Activated naive CD8-positive, alpha-beta T cell treated with anti-CD3 and anti-CD28 coated beads for 36 hours (primary cell): ENCODE measurements around the gene ATAD1. TPM values are rescaled to one million over a fixed set of nuclear protein-coding genes. Genes with fewer than 3 reads are reported as not detected.

Experiments used
- DNase-seq: peaks from one replicate; pipeline ENCODE4 v3.0.0; 2021
- H3K27ac Mint-ChIP-seq: one replicate; pipeline ENCODE4 v1.8.0; 2022; ENCODE audit warnings: mild to moderate bottlenecking, moderate library complexity, mixed read lengths
- H3K27me3 Mint-ChIP-seq: one replicate; pipeline ENCODE4 v1.8.0; 2022; ENCODE audit warnings: mild to moderate bottlenecking, mixed read lengths
- H3K36me3 Mint-ChIP-seq: one replicate; pipeline ENCODE4 v1.8.0; 2021; ENCODE audit warnings: mild to moderate bottlenecking, mixed read lengths
- H3K4me1 Mint-ChIP-seq: one replicate; pipeline ENCODE4 v1.8.0; 2021; ENCODE audit warnings: mixed read lengths
- H3K4me3 Mint-ChIP-seq: one replicate; pipeline ENCODE4 v1.8.0; 2022; ENCODE audit warnings: mild to moderate bottlenecking, moderate library complexity, mixed read lengths
- H3K9me3 Mint-ChIP-seq: one replicate; pipeline ENCODE4 v1.8.0; 2022; ENCODE audit warnings: mixed read lengths
- total RNA-seq, 2 experiments: library from RNA; stranded (reverse); gene quantifications; one replicate each; pipeline ENCODE4 v1.2.3, GENCODE V29; 2021

ATAD1 gene
- total RNA-seq, 2 experiments from 2014 or later = 49.2 to 49.6 TPM

DNA sequence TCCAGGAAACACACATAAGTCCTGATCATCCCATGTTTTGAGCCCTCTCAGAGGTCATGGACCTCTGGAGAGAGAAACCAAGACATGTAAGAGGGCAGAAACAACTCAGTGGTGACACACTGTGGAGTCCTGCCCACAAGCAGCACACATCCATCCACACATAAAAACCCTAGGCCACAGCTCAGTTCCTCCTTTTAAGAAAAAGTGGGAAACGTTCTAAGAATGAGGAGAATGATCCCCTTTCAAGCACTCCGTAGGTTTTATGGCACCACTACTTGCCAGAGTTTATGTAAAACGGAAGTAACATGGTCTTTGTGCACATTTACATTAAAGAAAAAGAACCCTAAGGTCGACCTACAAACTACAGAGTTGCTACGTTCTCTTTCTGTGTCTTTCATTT, 19.9 kb downstream of the ATAD1 start:
- Mint-ChIP-seq H3K36me3 (peaks cover 57% of the 10 kb centered on the region), H3K4me3 (no peak overlapping the region), H3K4me1 (peaks cover 52% of the 10 kb centered on the region), H3K9me3 (peaks cover 8% of the 10 kb centered on the region), H3K27ac (no peak overlapping the region), H3K27me3 (no peaks in the 10 kb centered on the region)
- no peak for DNase-seq

DNA sequence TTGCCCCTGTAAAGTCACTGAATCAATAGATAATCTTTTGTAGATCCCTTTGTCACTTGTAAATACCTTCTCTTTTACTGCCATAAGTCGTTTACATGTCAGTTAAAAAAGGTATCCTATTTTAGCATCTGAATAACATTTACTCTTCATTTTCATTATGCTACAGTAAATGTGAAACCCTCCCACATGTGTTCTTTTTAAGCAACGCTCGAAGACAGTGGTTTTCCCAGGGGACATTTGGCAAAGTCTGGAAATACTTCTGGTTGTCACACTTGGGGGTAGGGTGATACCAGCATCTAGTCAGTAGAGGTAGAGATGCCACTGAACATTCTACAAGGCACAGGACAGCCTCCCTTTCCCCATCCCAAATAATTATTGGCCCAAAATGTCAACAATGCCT, 23.7 kb downstream of the ATAD1 start:
- H3K27me3 Mint-ChIP-seq = no peaks in the 10 kb centered on the region
- H3K9me3 Mint-ChIP-seq = peaks cover 1% of the 10 kb centered on the region
- peaks cover 33% of the 10 kb centered on the region for H3K36me3 Mint-ChIP-seq
- DNase-seq = no peak
- H3K4me3 Mint-ChIP-seq = no peak overlapping the region
- no peak overlapping the region for H3K27ac Mint-ChIP-seq
- peaks cover 49% of the 10 kb centered on the region for H3K4me1 Mint-ChIP-seq

DNA sequence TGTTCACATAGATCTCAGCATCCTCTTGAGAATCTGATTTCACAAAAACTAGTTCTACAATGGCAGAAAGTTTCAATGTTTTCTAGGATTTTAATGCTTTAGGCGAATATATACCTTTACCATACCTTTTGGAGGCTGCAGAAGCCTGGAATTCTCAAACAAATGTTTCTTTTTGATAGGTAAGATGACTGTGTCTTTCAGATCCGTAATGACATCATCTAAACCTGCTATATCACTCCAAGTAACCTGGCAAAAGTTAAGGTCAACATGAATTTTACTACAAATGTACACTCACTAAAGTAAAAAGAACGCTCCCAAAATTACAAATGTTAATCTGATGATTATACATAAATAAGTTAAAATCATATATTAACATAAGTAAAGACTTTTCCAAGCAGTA, 27.8 kb downstream of the ATAD1 start:
- H3K9me3 Mint-ChIP-seq = no peaks in the 10 kb centered on the region
- H3K4me3 Mint-ChIP-seq = no peak overlapping the region
- H3K36me3 Mint-ChIP-seq = peaks cover 20% of the 10 kb centered on the region
- H3K4me1 Mint-ChIP-seq = peaks cover 26% of the 10 kb centered on the region
- no peak overlapping the region for H3K27ac Mint-ChIP-seq
- no peak for DNase-seq
- no peaks in the 10 kb centered on the region for H3K27me3 Mint-ChIP-seq

DNA sequence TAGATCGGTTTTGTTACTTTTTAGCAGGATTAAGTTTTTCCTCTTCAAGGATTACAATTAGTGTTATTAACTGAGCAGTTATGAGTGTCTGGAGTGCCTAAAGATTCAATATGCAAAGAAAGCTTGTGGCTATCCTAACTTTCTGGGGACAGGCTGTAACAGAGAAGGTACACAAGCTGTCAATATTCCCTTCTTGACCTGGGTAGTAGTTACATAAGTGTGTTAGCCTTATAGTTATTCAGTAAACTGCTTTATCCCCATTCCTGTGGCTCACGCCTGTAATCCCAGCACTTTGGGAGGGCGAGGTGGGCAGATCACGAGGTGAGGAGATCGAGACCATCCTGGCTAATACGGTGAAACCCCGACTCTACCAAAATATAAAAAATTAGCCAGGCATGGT, 31.6 kb downstream of the ATAD1 start:
- no peaks in the 10 kb centered on the region for H3K27me3 Mint-ChIP-seq
- no peaks in the 10 kb centered on the region for H3K9me3 Mint-ChIP-seq
- no peak overlapping the region for H3K27ac Mint-ChIP-seq
- H3K4me3 Mint-ChIP-seq = no peak overlapping the region
- H3K4me1 Mint-ChIP-seq = peaks cover 4% of the 10 kb centered on the region
- no peak for DNase-seq
- H3K36me3 Mint-ChIP-seq = peaks cover 35% of the 10 kb centered on the region

DNA sequence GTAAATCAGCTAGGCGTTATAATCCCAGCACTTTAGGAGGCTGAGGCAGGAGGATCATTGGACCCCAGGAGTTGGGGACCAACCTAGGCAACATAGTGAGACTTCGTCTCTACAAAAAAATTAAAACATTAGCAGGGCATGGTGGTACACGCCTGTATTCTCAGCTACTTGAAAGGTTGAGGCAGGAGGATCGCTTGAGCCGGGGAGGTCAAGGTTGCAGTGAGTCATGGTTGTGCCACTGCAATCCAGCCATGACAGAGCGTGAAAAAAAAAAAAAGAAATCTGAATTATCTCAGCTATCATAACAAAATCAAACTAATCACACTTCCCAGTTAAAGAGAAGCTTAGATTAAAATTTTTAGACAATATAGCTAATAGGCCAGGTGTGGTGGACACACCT, 35.3 kb downstream of the ATAD1 start:
- Mint-ChIP-seq H3K27ac (peak overlapping the region; percentile 57), H3K4me3 (no peak overlapping the region), H3K9me3 (no peaks in the 10 kb centered on the region), H3K4me1 (peaks cover 4% of the 10 kb centered on the region), H3K36me3 (peaks cover 37% of the 10 kb centered on the region), H3K27me3 (no peaks in the 10 kb centered on the region)
- DNase-seq = no peak

DNA sequence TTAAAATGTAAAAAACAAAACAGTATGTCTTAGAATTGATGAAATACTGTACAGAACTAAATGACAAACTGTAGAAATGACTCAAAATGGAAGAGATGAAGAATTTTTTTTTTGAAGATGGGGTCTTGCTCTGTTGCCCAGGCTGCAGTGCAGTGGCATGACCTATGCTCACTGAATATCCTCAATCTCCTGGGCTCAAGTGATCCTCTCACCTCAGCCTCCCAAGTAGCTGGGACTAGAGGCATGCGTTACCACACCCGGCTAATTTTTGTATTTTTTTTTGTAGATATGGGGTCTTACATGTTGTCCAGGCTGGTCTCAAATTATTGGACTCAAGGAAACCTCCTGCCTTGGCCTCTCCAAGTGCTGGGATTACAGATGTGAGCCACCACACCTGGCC, 36.5 kb downstream of the ATAD1 start:
- no peaks in the 10 kb centered on the region for H3K27me3 Mint-ChIP-seq
- no peak overlapping the region for H3K27ac Mint-ChIP-seq

DNA sequence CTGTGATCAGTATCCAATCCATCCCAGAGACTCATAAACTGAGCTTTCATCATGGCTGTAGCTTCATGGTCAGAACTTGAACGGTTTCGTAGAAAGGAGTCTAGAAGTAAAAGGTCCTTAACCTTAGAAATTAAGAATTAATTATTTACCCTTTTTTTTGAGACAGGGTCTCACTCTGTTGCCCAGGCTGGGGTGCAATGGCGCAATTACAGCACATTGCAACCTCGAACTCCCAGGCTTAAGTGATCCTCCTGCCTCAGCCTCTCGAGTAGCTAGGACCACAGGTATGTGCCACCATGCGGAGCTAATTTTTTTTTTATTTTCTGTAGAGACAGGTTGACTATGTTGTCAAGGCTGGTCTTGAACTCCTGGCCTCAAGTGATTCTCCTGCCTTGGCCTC, 41.7 kb downstream of the ATAD1 start:
- Mint-ChIP-seq H3K4me1 (peaks cover 6% of the 10 kb centered on the region), H3K27ac (no peak overlapping the region), H3K4me3 (no peak overlapping the region), H3K36me3 (peaks cover 28% of the 10 kb centered on the region), H3K9me3 (no peaks in the 10 kb centered on the region), H3K27me3 (no peaks in the 10 kb centered on the region)
- no peak for DNase-seq

More for the DNA sequence above, 36.5 kb downstream of the ATAD1 start:
- DNase-seq = no peak
- Mint-ChIP-seq H3K9me3 (no peaks in the 10 kb centered on the region), H3K36me3 (peaks cover 37% of the 10 kb centered on the region), H3K4me1 (peaks cover 7% of the 10 kb centered on the region), H3K4me3 (no peak overlapping the region)

DNA sequence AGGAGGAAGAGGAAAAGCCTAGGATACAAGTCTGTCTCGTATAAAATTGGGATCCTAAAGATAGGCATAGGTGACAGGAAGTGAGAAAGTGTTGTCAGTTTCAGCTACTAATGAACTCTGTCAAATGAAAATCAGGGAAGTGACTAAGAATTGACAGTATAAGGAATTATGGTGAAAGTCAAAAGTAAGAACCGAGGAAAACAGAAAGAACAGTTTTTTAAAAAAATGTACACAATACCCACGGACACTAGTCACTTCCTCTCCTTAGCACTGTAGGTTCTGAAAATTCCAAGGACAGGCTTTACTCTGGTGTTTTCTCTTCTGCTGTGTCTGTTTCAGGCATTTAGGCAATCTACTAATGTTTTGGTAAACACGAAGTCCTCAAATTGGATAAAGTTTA, 42.3 kb downstream of the ATAD1 start:
- no peak for DNase-seq
- Mint-ChIP-seq H3K27me3 (no peaks in the 10 kb centered on the region), H3K36me3 (peaks cover 23% of the 10 kb centered on the region), H3K4me1 (peaks cover 6% of the 10 kb centered on the region), H3K4me3 (no peak overlapping the region), H3K27ac (peak overlapping the region; percentile 57), H3K9me3 (no peaks in the 10 kb centered on the region)

DNA sequence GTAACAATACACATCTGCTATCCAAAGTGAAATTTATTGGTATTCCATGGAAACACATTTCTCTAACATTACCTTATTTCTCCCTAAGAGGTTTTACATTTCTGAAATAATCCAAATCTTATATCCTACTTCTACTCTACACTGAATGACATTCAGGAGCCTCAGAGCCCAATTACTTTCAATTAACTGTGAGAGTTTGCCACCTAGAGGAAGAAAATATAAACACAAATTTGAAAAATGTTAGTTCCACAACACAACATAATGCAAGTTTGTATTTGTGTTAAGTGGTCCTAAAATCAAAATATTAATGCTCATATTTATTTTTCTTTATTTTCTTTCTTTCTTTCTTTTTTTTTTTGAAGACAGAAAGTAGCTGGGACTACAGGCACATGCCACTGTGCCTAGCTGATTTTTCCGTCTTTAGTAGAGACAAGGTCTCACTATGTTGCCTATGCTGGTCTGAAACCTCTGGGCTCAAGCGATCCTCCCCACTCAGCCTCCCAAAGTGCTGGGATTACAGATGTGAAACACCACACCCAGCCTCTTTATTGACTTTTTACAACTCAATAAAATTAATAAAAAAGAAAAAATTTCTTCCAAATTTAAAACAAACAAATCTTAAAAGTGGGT, 46.0 kb downstream of the ATAD1 start:
- Mint-ChIP-seq H3K4me1 (peaks cover 5% of the 10 kb centered on the region), H3K36me3 (peaks cover 29% of the 10 kb centered on the region), H3K9me3 (no peaks in the 10 kb centered on the region), H3K27ac (no peak overlapping the region), H3K4me3 (no peak overlapping the region), H3K27me3 (no peaks in the 10 kb centered on the region)
- no peak for DNase-seq

DNA sequence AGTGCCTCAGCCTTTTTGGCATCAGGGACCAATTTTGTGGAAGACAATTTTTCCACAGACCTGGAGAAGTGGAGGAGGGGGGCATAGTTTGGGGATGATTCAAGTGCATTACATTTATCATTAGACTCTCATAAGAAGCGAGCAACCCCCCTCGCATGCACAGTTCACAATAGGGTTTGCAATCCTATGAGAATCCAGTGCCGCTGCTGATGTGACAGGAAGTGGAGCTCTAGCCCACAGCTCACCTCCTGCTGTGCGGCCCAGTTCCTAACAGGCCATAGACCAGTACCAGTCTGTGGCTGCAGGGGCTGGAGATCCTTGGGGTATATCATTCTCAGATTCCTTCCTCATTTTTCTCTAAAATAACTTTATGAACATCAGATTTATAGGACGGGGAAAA, 50.8 kb downstream of the ATAD1 start:
- Mint-ChIP-seq H3K4me3 (no peak overlapping the region), H3K27me3 (no peaks in the 10 kb centered on the region), H3K9me3 (no peaks in the 10 kb centered on the region), H3K36me3 (peaks cover 30% of the 10 kb centered on the region), H3K4me1 (peaks cover 3% of the 10 kb centered on the region), H3K27ac (no peak overlapping the region)
- no peak for DNase-seq

DNA sequence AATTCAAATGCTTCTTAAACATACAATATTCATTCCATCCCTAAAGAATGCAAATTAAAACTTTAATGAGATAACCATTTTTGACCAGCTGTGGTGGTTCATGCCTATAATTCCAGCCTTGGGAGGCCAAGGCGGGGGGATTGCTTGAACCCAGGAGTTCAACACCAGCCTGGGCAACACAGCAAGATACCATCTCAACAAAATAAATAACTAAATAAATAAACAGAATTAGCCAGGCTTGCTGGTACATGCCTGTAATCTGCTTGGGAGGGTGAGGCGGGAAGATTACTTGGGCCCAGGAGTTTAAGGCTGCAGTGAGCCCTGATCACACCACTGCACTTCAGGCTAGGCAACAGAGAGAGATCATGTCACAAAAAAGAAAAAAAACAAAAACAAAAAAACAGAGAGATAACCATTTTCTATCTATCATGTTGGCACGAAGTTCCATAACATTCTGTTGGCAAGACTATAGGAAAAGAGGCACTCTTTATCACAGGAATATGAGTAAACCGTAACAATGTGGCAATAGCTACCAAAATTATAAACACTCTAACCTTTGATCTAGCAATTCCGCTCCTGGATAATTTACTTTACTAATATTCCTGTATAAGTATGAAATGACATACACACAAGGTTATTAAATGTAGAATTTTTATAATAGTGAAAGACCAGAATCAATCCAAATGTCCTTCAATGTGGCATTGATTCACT, 52.2 kb downstream of the ATAD1 start:
- Mint-ChIP-seq H3K4me1 (peaks cover 13% of the 10 kb centered on the region), H3K36me3 (peaks cover 36% of the 10 kb centered on the region), H3K27ac (no peak overlapping the region), H3K9me3 (no peaks in the 10 kb centered on the region), H3K4me3 (no peak overlapping the region), H3K27me3 (no peaks in the 10 kb centered on the region)
- no peak for DNase-seq

DNA sequence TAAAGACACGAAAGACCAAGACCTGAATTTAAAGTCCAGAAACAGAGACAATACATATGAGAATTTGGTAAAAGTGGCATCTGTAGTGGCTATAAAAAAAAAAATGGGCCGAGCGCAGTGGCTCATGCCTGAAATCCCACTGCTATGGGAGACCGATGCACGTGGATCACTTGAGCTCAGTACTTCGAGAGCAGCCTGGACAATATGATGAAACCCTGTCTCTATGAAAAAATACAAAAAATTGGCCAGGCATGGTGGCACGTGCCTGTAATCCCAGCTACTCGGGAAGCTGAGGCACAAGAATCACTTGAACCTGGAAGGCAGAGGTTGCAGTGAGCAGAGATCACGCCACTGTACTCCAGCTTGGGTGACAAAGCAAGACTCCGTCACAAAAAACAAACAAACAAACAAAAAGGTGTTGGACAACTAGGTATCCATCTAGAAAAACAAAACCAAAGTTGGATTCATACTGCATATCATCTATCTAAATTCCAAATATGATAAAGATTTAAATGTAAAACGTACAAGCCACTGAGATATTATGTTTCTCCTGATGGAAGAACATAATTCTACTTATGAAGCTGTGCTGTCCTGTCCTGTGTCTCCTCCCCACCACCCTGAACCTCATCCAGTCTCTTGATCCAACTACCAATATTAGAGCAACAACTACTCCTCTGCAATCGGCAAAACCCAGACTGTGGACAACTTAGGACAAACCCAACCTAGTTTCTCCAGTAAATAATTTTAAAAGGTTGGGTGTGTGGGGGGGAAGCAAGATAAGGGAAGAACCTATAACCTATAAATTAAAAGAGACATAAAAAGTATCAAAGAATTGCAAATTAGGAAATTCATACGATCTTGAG, 53.7 kb downstream of the ATAD1 start:
- H3K27ac Mint-ChIP-seq = no peak overlapping the region
- no peak for DNase-seq
- peaks cover 35% of the 10 kb centered on the region for H3K36me3 Mint-ChIP-seq
- H3K4me1 Mint-ChIP-seq = peaks cover 18% of the 10 kb centered on the region
- no peak overlapping the region for H3K4me3 Mint-ChIP-seq
- no peaks in the 10 kb centered on the region for H3K9me3 Mint-ChIP-seq
- H3K27me3 Mint-ChIP-seq = no peaks in the 10 kb centered on the region

DNA sequence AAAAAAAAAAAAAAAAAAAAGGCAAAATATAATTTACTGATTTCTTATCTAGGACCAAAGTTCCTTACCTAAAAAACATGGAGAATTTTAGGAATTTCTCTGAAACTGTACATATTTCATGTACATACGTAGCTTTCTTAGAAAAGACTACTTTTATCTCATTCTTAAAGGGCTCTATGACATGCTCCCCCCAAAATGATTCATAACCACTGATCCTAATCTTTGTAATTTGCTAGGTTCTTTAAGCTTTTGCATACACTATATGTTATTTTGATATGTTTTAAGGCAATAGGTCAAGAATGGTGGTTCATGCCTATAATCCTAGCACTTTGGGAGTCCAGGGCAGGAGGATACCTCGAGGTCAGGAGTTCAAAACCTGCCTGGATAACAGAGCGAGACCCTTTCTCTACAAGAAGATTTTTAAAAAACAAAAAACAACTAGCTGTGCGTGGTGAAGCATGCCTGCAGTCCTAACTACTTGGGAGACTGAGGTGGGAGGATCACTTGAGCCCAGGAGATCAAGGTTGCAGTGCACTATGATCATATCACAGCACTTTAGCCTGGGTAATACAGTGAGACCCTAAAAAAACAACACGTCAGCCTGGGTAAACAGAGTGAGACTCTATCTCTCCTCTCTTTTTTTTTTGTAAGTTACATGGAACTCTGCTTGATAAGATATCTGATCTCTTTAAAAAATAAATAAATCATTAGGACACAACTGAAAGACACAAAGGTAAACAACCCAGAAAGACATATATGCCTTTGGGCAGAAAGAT, 54.8 kb downstream of the ATAD1 start:
- no peak for DNase-seq
- peaks cover 32% of the 10 kb centered on the region for H3K36me3 Mint-ChIP-seq
- H3K9me3 Mint-ChIP-seq = no peaks in the 10 kb centered on the region
- H3K4me3 Mint-ChIP-seq = no peak overlapping the region
- peaks cover 20% of the 10 kb centered on the region for H3K4me1 Mint-ChIP-seq
- H3K27me3 Mint-ChIP-seq = no peaks in the 10 kb centered on the region
- no peak overlapping the region for H3K27ac Mint-ChIP-seq

DNA sequence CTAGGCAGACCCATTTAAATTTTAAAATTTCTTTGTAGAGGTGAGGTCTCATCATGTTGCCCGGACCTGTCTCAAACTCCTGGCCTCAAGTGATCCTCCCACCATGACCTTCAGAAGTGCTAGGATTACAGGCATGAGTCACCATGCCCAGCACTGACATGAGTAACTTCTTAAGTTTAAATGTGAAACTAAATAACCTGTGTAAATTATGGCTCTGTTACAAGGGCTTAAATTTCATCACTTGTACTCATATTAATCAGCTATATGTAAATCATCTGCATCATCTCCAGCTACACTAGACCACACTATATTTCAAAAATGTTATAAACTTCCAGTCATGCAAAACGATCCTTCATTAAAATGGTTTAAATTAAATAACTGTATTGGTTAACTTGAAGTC, 56.1 kb downstream of the ATAD1 start:
- Mint-ChIP-seq H3K9me3 (no peaks in the 10 kb centered on the region), H3K36me3 (peaks cover 24% of the 10 kb centered on the region), H3K27ac (peak overlapping the region; percentile 86), H3K27me3 (no peaks in the 10 kb centered on the region), H3K4me3 (no peak overlapping the region), H3K4me1 (peaks cover 20% of the 10 kb centered on the region)
- peak; percentile 61 for DNase-seq

DNA sequence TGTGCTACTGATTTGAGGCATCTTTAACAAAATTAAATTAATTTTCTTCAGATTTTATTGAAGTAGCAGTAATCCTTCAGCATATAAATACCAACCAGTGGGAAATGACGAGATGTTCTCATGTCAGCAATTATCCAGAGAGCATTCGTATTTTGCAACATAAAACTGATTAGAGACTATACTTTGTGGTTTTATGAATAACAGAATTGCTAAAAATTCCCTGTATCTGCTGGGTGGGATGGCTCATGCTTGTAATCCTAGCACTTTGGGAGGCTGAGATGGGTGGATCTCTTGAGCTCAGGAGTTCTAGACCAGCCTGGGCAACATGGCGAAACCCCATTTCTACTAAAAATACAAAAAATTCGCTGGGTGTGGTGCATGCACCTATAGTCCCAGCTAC, 56.9 kb downstream of the ATAD1 start:
- no peak for DNase-seq
- Mint-ChIP-seq H3K9me3 (no peaks in the 10 kb centered on the region), H3K27ac (peak overlapping the region; percentile 68), H3K27me3 (no peaks in the 10 kb centered on the region), H3K36me3 (peaks cover 25% of the 10 kb centered on the region), H3K4me3 (no peak overlapping the region), H3K4me1 (peaks cover 20% of the 10 kb centered on the region)
